Nucleus accumbens (tissue), 56 donors: ENCODE results near the gene FIGNL2.

Source experiments
- DNase-seq, 56 donors: peaks; one replicate each; lab custom pipeline; 2025; lab: John Stamatoyannopoulos, UW

Gene FIGNL2

DNA sequence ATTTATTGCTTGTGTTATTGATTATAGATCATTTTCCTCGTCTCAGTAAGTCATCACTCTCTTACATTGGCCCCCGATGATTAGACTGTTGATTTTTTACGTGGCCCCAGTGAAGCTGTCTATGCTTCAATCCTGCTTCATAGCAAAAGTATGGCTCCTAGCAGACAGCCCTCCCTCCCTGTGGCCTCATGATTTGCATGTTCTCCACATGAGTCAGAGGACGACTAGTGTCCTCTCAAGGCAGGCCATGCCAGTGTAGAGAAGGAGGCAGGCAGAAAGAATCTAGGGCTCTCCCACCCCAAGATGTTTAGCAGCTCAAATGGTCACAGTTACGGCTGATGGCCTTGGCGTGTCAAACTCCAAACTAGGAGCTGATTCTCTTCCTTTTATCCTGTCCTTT lies 59.6 kb downstream of the FIGNL2 start:
- no peak for DNase-seq

- no peak for DNase-seq
Measured at GRCh38 chr12:51785906-51786305, 62.6 kb downstream of the FIGNL2 start.

DNA sequence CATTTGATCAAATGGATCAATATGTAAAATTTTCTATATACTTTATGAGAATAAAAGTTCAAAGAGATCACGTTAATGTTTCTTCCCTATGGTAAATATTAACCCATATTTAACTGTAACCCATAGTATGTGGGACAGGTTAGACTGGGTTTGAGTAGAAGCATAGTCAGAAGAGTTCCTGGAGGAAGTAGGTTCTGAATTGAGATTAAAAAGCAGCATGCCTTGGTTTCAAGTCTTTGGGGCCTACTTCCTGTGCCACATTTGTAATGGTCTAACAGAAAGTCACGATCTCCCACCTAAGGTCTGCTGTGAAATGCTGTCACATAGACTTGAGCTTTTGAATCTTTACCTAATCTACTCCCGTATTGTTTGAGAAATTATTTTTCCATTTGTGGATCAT lies 63.8 kb downstream of the FIGNL2 start:
- no peak for DNase-seq

GRCh38 chr12:51779876-51780275 lies 68.6 kb downstream of the FIGNL2 start:
- no peak for DNase-seq

GRCh38 chr12:51777973-51778372 lies 70.5 kb downstream of the FIGNL2 start:
- no peak for DNase-seq

GRCh38 chr12:51777457-51777856 lies 71.1 kb downstream of the FIGNL2 start:
- DNase-seq = no peak

GRCh38 chr12:51774933-51775332 lies 73.6 kb downstream of the FIGNL2 start:
- no peak for DNase-seq

DNA sequence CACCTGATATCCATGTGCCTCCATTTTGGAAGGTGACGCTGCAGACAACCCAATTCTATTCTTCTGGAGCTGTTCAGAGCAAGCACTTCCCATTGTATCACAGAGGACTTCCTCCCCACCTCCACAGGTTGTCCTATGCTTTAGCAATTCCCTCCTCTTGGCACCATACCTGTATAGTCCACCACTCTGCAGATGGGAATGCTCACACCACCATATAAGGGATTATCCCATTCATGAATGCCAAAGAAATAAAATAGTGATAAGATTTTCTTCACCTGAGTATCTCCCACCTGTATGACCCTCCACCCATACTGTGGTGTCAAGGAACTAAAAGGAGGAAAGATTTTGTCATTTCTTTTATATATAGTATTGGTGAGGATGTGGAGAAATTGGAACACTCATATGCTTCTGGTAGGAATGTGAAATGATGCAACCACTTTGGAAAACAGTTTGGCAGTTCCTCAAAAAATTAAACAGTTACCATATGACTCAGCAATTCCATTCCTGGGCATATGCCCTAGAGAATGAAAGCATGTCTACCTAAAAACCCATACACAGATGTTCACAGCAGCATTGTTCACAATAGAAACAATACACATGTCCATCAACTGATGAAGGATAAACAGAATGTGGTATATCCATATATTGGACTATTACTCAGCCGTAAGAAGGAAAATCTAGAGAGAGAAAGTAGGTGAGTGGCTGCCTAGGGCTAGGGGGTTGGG lies 75.2 kb downstream of the FIGNL2 start:
- no peak for DNase-seq

GRCh38 chr12:51771008-51771407 lies 77.5 kb downstream of the FIGNL2 start:
- DNase-seq = no peak
